HG03469 (cell line): ENCODE data around the gene FH.

Source experiments
- ATAC-seq: cut with Tn5 transposase; IDR thresholded peaks from one replicate; pipeline ENCODE4 v1.9.1; 2021; ENCODE audit warnings: mild to moderate bottlenecking, moderate library complexity, moderate number of reproducible peaks; ENCODE audit not compliant: unreplicated experiment

Gene FH

GRCh38 chr1:241525026-241525425 is 5.5 kb upstream of the FH start:
- no peak for ATAC-seq

- no peak for ATAC-seq
Observed at GRCh38 chr1:241521718-241522117, 2.2 kb upstream of the FH start.

- ATAC-seq, result no peak
Observed at GRCh38 chr1:241520080-241520465, 518 bp upstream of the FH start.

- ATAC-seq, result peak; percentile 5
Observed at GRCh38 chr1:241518476-241519307, 863 bp downstream of the FH start.

GRCh38 chr1:241513378-241513777 is 6.2 kb downstream of the FH start:
- ATAC-seq, result no peak

- no peak for ATAC-seq
Observed at GRCh38 chr1:241507189-241507863, 12.2 kb downstream of the FH start.

GRCh38 chr1:241503444-241503843 is 16.1 kb downstream of the FH start:
- no peak for ATAC-seq

GRCh38 chr1:241499910-241500309 is 19.6 kb downstream of the FH start:
- no peak for ATAC-seq

GRCh38 chr1:241495741-241496140 is 23.8 kb downstream of the FH start:
- ATAC-seq, result no peak

GRCh38 chr1:241488739-241489138 is 30.8 kb downstream of the FH start:
- ATAC-seq, result no peak

GRCh38 chr1:241485554-241485992 is 34.0 kb downstream of the FH start:
- peak; percentile 41 for ATAC-seq

GRCh38 chr1:241485145-241485544 is 34.4 kb downstream of the FH start:
- peak; percentile 75 for ATAC-seq

- ATAC-seq, result no peak
Observed at GRCh38 chr1:241482761-241483250, 36.7 kb downstream of the FH start.

- no peak for ATAC-seq
Observed at GRCh38 chr1:241479294-241479693, 40.3 kb downstream of the FH start.

- no peak for ATAC-seq
Observed at GRCh38 chr1:241475671-241476070, 43.9 kb downstream of the FH start.

- no peak for ATAC-seq
Observed at GRCh38 chr1:241473026-241473425, 46.5 kb downstream of the FH start.

GRCh38 chr1:241470908-241471590 is 48.5 kb downstream of the FH start:
- no peak for ATAC-seq

- ATAC-seq, result no peak
Observed at GRCh38 chr1:241470361-241470760, 49.2 kb downstream of the FH start.

GRCh38 chr1:241465673-241466072 is 53.9 kb downstream of the FH start:
- no peak for ATAC-seq

- ATAC-seq, result no peak
Observed at GRCh38 chr1:241464985-241465384, 54.6 kb downstream of the FH start.

- no peak for ATAC-seq
Observed at GRCh38 chr1:241462391-241462790, 57.2 kb downstream of the FH start.
